Measurements from ENCODE around the gene CHST13. TPM values are rescaled to one million over a fixed set of nuclear protein-coding genes. Genes with fewer than 3 reads are reported as not detected.

Gene CHST13
- polyA plus RNA-seq, 3 donors = 16.6 to 41.8 (median 39.2) TPM

DNA sequence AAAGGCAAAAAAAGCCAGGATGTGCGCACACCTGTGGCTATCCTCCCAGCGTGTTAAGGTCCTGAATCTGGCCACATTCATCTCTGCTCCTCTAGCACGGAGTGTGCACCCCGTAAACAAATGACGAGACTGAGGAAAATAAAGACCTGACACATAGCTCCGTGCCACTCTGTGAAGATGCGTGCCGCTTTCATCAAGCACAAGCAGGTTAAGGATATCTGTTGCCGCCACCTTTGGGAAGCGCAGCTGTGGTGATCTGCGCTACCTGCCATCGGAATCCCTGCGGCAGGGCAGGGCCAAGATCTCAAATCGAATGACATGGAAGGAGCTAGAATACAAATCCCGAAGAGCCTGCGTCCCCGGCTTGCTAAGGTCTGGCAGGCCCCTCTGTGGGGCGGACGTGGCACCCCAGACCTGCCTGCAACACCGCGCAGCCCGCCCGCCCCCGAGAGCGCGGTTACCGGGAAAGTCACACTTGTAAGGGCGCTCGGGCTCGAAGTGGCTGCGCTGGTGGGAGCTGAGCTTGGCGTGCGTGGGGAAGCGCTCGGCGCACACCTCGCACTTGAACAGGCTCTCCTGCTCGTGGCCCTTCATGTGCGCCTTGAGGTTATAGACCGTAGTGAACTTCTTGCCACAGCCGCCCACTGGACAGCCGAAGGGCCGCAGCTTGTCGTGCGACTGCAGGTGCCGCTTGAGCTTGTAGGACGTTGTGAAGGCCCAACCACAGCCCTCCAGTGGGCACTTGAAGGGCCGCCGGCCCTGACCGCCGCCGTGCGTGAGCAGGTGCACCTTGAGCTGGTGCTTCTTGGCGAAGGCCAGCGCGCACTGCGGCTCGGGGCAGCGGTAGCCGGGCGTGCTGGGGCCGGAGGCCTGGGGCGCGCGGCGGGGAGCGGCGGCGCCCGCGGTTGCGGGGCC lies 49.2 kb upstream of the CHST13 start:
- no peaks in the 10 kb centered on the region for H3K9me3 Mint-ChIP-seq
- TF ChIP-seq, protein P1, sequence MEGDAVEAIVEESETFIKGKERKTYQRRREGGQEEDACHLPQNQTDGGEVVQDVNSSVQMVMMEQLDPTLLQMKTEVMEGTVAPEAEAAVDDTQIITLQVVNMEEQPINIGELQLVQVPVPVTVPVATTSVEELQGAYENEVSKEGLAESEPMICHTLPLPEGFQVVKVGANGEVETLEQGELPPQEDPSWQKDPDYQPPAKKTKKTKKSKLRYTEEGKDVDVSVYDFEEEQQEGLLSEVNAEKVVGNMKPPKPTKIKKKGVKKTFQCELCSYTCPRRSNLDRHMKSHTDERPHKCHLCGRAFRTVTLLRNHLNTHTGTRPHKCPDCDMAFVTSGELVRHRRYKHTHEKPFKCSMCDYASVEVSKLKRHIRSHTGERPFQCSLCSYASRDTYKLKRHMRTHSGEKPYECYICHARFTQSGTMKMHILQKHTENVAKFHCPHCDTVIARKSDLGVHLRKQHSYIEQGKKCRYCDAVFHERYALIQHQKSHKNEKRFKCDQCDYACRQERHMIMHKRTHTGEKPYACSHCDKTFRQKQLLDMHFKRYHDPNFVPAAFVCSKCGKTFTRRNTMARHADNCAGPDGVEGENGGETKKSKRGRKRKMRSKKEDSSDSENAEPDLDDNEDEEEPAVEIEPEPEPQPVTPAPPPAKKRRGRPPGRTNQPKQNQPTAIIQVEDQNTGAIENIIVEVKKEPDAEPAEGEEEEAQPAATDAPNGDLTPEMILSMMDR (IDR thresholded peaks at IDR 0.05) = no peak

DNA sequence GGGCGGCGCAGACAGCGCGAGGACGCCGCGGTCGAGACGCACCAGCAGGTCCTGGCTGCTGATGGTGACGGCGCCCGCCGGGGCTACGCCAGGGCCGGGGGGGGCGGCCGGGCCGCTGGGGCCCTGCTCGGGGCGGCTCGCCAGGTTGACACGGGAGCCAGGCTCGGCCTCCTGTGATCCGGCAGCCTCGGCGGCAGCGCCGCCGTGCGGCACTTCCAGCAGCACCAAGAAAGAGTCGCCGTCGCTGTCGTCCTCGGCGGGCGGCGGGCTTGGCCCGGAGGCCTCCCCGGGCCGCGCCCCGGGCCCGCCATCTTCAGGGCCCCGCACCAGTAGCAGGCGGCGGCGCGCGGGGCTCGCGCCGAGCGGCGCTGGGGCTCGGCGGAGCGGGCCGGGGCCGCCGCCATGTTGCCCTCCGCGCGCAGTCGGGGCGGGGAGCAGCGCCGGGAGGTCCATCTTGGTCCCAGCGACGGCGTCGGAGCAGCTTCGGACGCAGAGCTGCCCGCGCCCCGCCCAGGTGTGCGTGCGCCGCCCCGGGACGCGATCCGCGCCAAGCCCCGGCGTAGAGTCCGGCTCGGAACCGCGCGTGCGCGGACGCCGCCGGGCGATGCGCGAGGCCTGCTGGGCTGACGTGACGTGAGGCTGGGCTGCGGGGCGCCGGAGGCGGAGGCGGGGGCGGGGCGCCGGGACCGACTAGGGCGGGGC lies 48.4 kb upstream of the CHST13 start, which contains the start of gene ZXDC:
TSS of gene ZXDC (minus strand) at position 479 of the 702 bp plus-strand sequence. CDS start at position 453, 26 bp downstream.
- DNase-seq = peak; percentile 92 to 94 (median 92)
- WGBS (ENCODE audit: insufficient coverage) = under 1% methylated on average over 100 of the region's 112 CpGs

More for the DNA sequence above, 49.2 kb upstream of the CHST13 start:
- WGBS (ENCODE audit: insufficient coverage) = 11% methylated on average over 72 of the region's 72 CpGs
- no peaks in the 10 kb centered on the region for H3K9me3 ChIP-seq (replicated peaks in 1 of 2; ENCODE audit: control insufficient read depth in 1 of 2, insufficient read depth in 1 of 2, low read length in 2 of 2)
- peak overlapping the region; percentile 81 to 98 (median 95) for H3K27ac Mint-ChIP-seq
- H3K27me3 ChIP-seq (ENCODE audit: control insufficient read depth in 2 of 2, insufficient read depth in 2 of 2, low read length in 2 of 2) = no peaks in the 10 kb centered on the region
- intact Hi-C loops (cut with micrococcal nuclease) = loop anchor here (10.0 kb wide), 2 partner anchors 120 to 560 kb away; partner anchors contain the start of gene KLF15 (in 1 of the 2)
- H3K4me3 Mint-ChIP-seq = peak overlapping the region; percentile 88 to 92
- H3K27me3 Mint-ChIP-seq (ENCODE audit: low read depth in 3 of 3) = no peaks in the 10 kb centered on the region
- peak overlapping the region; percentile 83 for H3K9ac ChIP-seq (ENCODE audit: insufficient read depth, low read length, poor library complexity, severe bottlenecking)
- H3K4me1 Mint-ChIP-seq = peaks cover 39% of the 10 kb centered on the region
- peaks cover 41 to 47% of the 10 kb centered on the region in 2 donors for H3K4me1 ChIP-seq (ENCODE audit: control insufficient read depth in 1 of 2, insufficient read depth in 2 of 2, low read length in 2 of 2)
- H3K27ac ChIP-seq (ENCODE audit: low read depth in 1 of 2, low read length in 2 of 2) = peak overlapping the region; percentile 89 to 95
- H3K4me2 ChIP-seq (replicated peaks; ENCODE audit: extremely low read depth, low read length, poor library complexity, severe bottlenecking) = peak overlapping the region; percentile 79
- peaks cover 18 to 19% of the 10 kb centered on the region in 2 donors for H3K36me3 ChIP-seq (replicated peaks in 1 of 2; ENCODE audit: control insufficient read depth in 1 of 2, insufficient read depth in 2 of 2, low read length in 2 of 2)
- peaks cover 17 to 21% of the 10 kb centered on the region in 2 donors for H3K36me3 Mint-ChIP-seq
- H2AFZ ChIP-seq (ENCODE audit: insufficient read depth, low read depth, low read length, poor library complexity, severe bottlenecking) = no peak overlapping the region
- peaks cover 48% of the 10 kb centered on the region for H3K79me2 ChIP-seq (ENCODE audit: insufficient read depth, low read length)
- DNase-seq = peak; percentile 36 to 66 (median 62)
- H3K4me3 ChIP-seq (replicated peaks in 1 of 3; ENCODE audit: low read depth in 2 of 3, low read length in 3 of 3) = peak overlapping the region; percentile 35 to 77 (median 63)
- H4K20me1 ChIP-seq (ENCODE audit: insufficient read depth, low read length) = peaks cover 46% of the 10 kb centered on the region

More for the DNA sequence above, 48.4 kb upstream of the CHST13 start, which contains the start of gene ZXDC:
- Mint-ChIP-seq H3K4me3 (peak within 1 kb of the TSS; percentile 88 to 92), H3K27ac (peak within 1 kb of the TSS; percentile 87 to 98 (median 95)), H3K4me1 (peaks cover 37% of the 10 kb centered on the region), H3K9me3 (no peaks in the 10 kb centered on the region), H3K27me3 (ENCODE audit: low read depth in 3 of 3) (no peaks in the 10 kb centered on the region), H3K36me3 (peaks cover 9 to 13% of the 10 kb centered on the region in 2 donors)
- H4K20me1 ChIP-seq (ENCODE audit: insufficient read depth, low read length) = peaks cover 38% of the 10 kb centered on the region
- H3K9ac ChIP-seq (ENCODE audit: insufficient read depth, low read length, poor library complexity, severe bottlenecking) = peak within 1 kb of the TSS; percentile 83
- H2AFZ ChIP-seq (ENCODE audit: insufficient read depth, low read depth, low read length, poor library complexity, severe bottlenecking) = peak within 1 kb of the TSS; percentile 98
- no peaks in the 10 kb centered on the region for H3K27me3 ChIP-seq (ENCODE audit: control insufficient read depth in 2 of 2, insufficient read depth in 2 of 2, low read length in 2 of 2)
- peak within 1 kb of the TSS; percentile 57 to 84 (median 63) for H3K4me3 ChIP-seq (replicated peaks in 1 of 3; ENCODE audit: low read depth in 2 of 3, low read length in 3 of 3)
- peak within 1 kb of the TSS; percentile 89 to 95 for H3K27ac ChIP-seq (ENCODE audit: low read depth in 1 of 2, low read length in 2 of 2)
- H3K36me3 ChIP-seq (replicated peaks in 1 of 2; ENCODE audit: control insufficient read depth in 1 of 2, insufficient read depth in 2 of 2, low read length in 2 of 2) = peaks cover 9 to 11% of the 10 kb centered on the region in 2 donors
- no peaks in the 10 kb centered on the region for H3K9me3 ChIP-seq (replicated peaks in 1 of 2; ENCODE audit: control insufficient read depth in 1 of 2, insufficient read depth in 1 of 2, low read length in 2 of 2)
- peaks cover 41 to 47% of the 10 kb centered on the region in 2 donors for H3K4me1 ChIP-seq (ENCODE audit: control insufficient read depth in 1 of 2, insufficient read depth in 2 of 2, low read length in 2 of 2)
- H3K79me2 ChIP-seq (ENCODE audit: insufficient read depth, low read length) = peaks cover 40% of the 10 kb centered on the region
- H3K4me2 ChIP-seq (replicated peaks; ENCODE audit: extremely low read depth, low read length, poor library complexity, severe bottlenecking) = peak within 1 kb of the TSS; percentile 97
- TF ChIP-seq, protein P1 (IDR thresholded peaks at IDR 0.05) = no peak
- intact Hi-C loops (cut with micrococcal nuclease) = loop anchor here (10.0 kb wide), 2 partner anchors 121 to 561 kb away; partner anchors contain the start of gene KLF15 (in 1 of the 2)

Data from CD14-positive monocyte (primary cell).